Activated CD8-positive, alpha-beta T cell treated with anti-CD3 and anti-CD28 coated beads for 36 hours (primary cell): ENCODE results near the gene ACSF3. TPM values are rescaled to one million over a fixed set of nuclear protein-coding genes. Genes with fewer than 3 reads are reported as not detected.

Experiments used
- ATAC-seq: fragments of 200-7000 bp; cut with Tn5 transposase; one replicate; pipeline ENCODE4 v1.10.0; 2021; ENCODE audit warnings: mild to moderate bottlenecking, moderate library complexity
- CTCF ChIA-PET: fragments of 350-600 bp; sonication (Branson Sonifier 250); formaldehyde crosslinking; loops from one replicate; lab custom pipeline; 2021; ENCODE audit warnings: antibody characterized with exemption; lab: Charles Lee
- POLR2A ChIA-PET: fragments of 350-600 bp; sonication (Branson Sonifier 250); formaldehyde crosslinking; loops from one replicate; lab custom pipeline; 2021; ENCODE audit warnings: antibody characterized with exemption; lab: Charles Lee
- DNase-seq: peaks from one replicate; pipeline ENCODE4 v3.0.0-alpha.2; 2020
- H3K27ac Mint-ChIP-seq: one replicate; pipeline ENCODE4 v1.8.0; 2021; ENCODE audit warnings: mild to moderate bottlenecking, mixed read lengths
- H3K27me3 Mint-ChIP-seq: one replicate; pipeline ENCODE4 v1.8.0; 2021; ENCODE audit warnings: mixed read lengths
- H3K36me3 Mint-ChIP-seq: one replicate; pipeline ENCODE4 v1.8.0; 2021; ENCODE audit warnings: low read depth, mixed read lengths
- H3K4me1 Mint-ChIP-seq: one replicate; pipeline ENCODE4 v1.8.0; 2021; ENCODE audit warnings: low read depth, mixed read lengths
- H3K4me3 Mint-ChIP-seq: one replicate; pipeline ENCODE4 v1.8.0; 2021; ENCODE audit warnings: mild to moderate bottlenecking, moderate library complexity, mixed read lengths
- H3K9me3 Mint-ChIP-seq: one replicate; pipeline ENCODE4 v1.8.0; 2021; ENCODE audit warnings: mixed read lengths
- CTCF ChIP-seq: fragments of 200-600 bp; IDR thresholded peaks from one replicate; pipeline ENCODE4 v1.8.0; 2022; ENCODE audit warnings: antibody characterized with exemption, mild to moderate bottlenecking
- intact Hi-C: fragments of 100-400 bp; cut with micrococcal nuclease; formaldehyde crosslinking; loops from one replicate; pipeline ENCODE4 v1.10.0; 2022
- total RNA-seq, 2 experiments: library from RNA; stranded (reverse); gene quantifications; one replicate each; pipeline ENCODE4 v1.2.3, GENCODE V29; 2021

Gene ACSF3
- total RNA-seq, 2 experiments from 2014 or later, result 44.6 to 45.9 TPM

- no peak overlapping the region for H3K27ac Mint-ChIP-seq
- no peaks in the 10 kb centered on the region for H3K27me3 Mint-ChIP-seq
- intact Hi-C loops, result no loop called here
- ChIA-PET CTCF (no interaction called here), POLR2A (no interaction called here)
- DNase-seq (no peak), ATAC-seq (no peak)
- H3K36me3 Mint-ChIP-seq, result no peaks in the 10 kb centered on the region
- no peaks in the 10 kb centered on the region for H3K9me3 Mint-ChIP-seq
- TF ChIP-seq CTCF, result no peak
- no peaks in the 10 kb centered on the region for H3K4me1 Mint-ChIP-seq
- no peak overlapping the region for H3K4me3 Mint-ChIP-seq
These were observed 38.3 kb upstream of the ACSF3 start for GRCh38 chr16:89055313-89055712.

- no peaks in the 10 kb centered on the region for H3K27me3 Mint-ChIP-seq
- no peak overlapping the region for H3K4me3 Mint-ChIP-seq
- no peak for DNase-seq
- intact Hi-C loops, result no loop called here
- POLR2A ChIA-PET, result no interaction called here
- CTCF ChIA-PET, result no interaction called here
- no peaks in the 10 kb centered on the region for H3K9me3 Mint-ChIP-seq
- TF ChIP-seq CTCF, result no peak
- no peaks in the 10 kb centered on the region for H3K36me3 Mint-ChIP-seq
- no peak for ATAC-seq
- no peak overlapping the region for H3K27ac Mint-ChIP-seq
- H3K4me1 Mint-ChIP-seq, result no peaks in the 10 kb centered on the region
These were observed 37.6 kb upstream of the ACSF3 start for GRCh38 chr16:89055894-89056555.

GRCh38 chr16:89056592-89056991, 37.1 kb upstream of the ACSF3 start:
- Mint-ChIP-seq H3K4me3 (no peak overlapping the region), H3K27me3 (no peaks in the 10 kb centered on the region), H3K36me3 (no peaks in the 10 kb centered on the region), H3K27ac (no peak overlapping the region), H3K9me3 (no peaks in the 10 kb centered on the region), H3K4me1 (no peaks in the 10 kb centered on the region)
- ChIA-PET POLR2A (no interaction called here), CTCF (no interaction called here)
- no peak for DNase-seq
- intact Hi-C loops, result no loop called here
- ATAC-seq, result no peak
- TF ChIP-seq CTCF, result no peak

GRCh38 chr16:89057738-89058137, 35.9 kb upstream of the ACSF3 start:
- ChIA-PET CTCF (no interaction called here), POLR2A (no interaction called here)
- no peaks in the 10 kb centered on the region for H3K27me3 Mint-ChIP-seq

GRCh38 chr16:89058812-89059211, 34.8 kb upstream of the ACSF3 start:
- ChIA-PET POLR2A (no interaction called here), CTCF (no interaction called here)
- H3K27ac Mint-ChIP-seq, result no peak overlapping the region
- intact Hi-C loops, result no loop called here
- H3K4me1 Mint-ChIP-seq, result no peaks in the 10 kb centered on the region
- no peaks in the 10 kb centered on the region for H3K9me3 Mint-ChIP-seq
- no peak for TF ChIP-seq CTCF
- DNase-seq (no peak), ATAC-seq (no peak)
- H3K27me3 Mint-ChIP-seq, result no peaks in the 10 kb centered on the region
- no peaks in the 10 kb centered on the region for H3K36me3 Mint-ChIP-seq
- no peak overlapping the region for H3K4me3 Mint-ChIP-seq

More at GRCh38 chr16:89057738-89058137, 35.9 kb upstream of the ACSF3 start:
- Mint-ChIP-seq H3K36me3 (no peaks in the 10 kb centered on the region), H3K27ac (no peak overlapping the region), H3K9me3 (no peaks in the 10 kb centered on the region), H3K4me3 (no peak overlapping the region), H3K4me1 (no peaks in the 10 kb centered on the region)
- ATAC-seq (no peak), DNase-seq (no peak)
- no peak for TF ChIP-seq CTCF
- intact Hi-C loops, result no loop called here
